Adrenal gland (tissue), 5 donors: ENCODE data around the gene HCRTR1.

ENCODE experiments used
- POLR2A ChIP-seq, 2 donors: fragments of 450-650 bp; IDR thresholded peaks; one replicate each; pipeline ENCODE4 v1.6.1; 2017; ENCODE audit warnings: antibody characterized with exemption in 2 of 2, mild to moderate bottlenecking in 2 of 2, moderate library complexity in 1 of 2
- TF ChIP-seq, protein P1 (sequence below), 6 experiments: fragments of 450-650 bp in 4 of 6; fragments of 200-600 bp in 2 of 6; sonication (generic) in 1 of 6; IDR thresholded peaks; 1 replicate in 5 of 6; 2 replicates in 1 of 6; pipeline versions ENCODE4 v1.5.1 to v1.8.0; 2016 to 2021; ENCODE audit warnings: antibody characterized with exemption in 6 of 6, mild to moderate bottlenecking in 2 of 6, moderate library complexity in 1 of 6
- donor health status: DM: no; HTN: no; CAD: no.

DNA sequence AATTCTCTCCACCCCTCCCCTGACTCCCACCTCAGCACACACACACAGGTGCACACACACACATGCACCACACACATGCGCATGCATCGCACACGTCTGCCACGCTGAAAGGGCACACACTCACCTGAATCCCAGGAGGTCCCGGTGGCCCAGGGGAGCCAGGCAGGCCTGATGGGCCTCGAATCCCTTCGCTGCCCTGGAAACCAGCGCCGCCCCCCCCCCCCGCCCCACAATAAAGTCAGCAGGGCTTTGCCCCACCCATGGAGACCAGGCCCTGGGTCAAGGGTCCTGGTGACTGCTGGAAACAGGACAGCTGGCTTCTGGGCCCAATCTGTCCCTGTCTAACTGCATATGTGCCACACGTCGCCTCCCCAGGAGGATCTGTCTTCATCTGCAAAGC, 45.0 kb downstream of the HCRTR1 start:
- TF ChIP-seq POLR2A (IDR thresholded peaks at IDR 0.05): no peak
- TF ChIP-seq, protein P1, sequence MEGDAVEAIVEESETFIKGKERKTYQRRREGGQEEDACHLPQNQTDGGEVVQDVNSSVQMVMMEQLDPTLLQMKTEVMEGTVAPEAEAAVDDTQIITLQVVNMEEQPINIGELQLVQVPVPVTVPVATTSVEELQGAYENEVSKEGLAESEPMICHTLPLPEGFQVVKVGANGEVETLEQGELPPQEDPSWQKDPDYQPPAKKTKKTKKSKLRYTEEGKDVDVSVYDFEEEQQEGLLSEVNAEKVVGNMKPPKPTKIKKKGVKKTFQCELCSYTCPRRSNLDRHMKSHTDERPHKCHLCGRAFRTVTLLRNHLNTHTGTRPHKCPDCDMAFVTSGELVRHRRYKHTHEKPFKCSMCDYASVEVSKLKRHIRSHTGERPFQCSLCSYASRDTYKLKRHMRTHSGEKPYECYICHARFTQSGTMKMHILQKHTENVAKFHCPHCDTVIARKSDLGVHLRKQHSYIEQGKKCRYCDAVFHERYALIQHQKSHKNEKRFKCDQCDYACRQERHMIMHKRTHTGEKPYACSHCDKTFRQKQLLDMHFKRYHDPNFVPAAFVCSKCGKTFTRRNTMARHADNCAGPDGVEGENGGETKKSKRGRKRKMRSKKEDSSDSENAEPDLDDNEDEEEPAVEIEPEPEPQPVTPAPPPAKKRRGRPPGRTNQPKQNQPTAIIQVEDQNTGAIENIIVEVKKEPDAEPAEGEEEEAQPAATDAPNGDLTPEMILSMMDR (IDR thresholded peaks at IDR 0.05): no peak
